Neutrophil (primary cell): ENCODE results near the gene DMD.

ENCODE experiments used
- H3K27ac ChIP-seq: fragments of 200-600 bp; sonication (generic); 2 replicates; pipeline ENCODE4 v1.5.1; 2016; ENCODE audit warnings: mild to moderate bottlenecking, moderate library complexity
- H3K27me3 ChIP-seq: fragments of 200-600 bp; sonication (generic); 2 replicates; pipeline ENCODE4 v1.6.0; 2016; ENCODE audit warnings: mild to moderate bottlenecking
- H3K36me3 ChIP-seq: fragments of 200-600 bp; sonication (generic); 2 replicates; pipeline ENCODE4 v1.5.1; 2017
- H3K4me1 ChIP-seq, 2 experiments: fragments of 200-600 bp in 1 of 2; sonication (generic) in 1 of 2; 1 replicate in 1 of 2; 2 replicates in 1 of 2; pipeline versions ENCODE4 v1.5.1 to v1.6.1; 2013 to 2016; ENCODE audit warnings: low read depth in 1 of 2, low read length in 1 of 2, mild to moderate bottlenecking in 1 of 2, moderate library complexity in 1 of 2; ENCODE audit not compliant: control insufficient read depth in 1 of 2, insufficient read depth in 1 of 2
- H3K4me3 ChIP-seq, 2 experiments: fragments of 200-600 bp in 1 of 2; sonication (generic) in 1 of 2; 1 replicate in 1 of 2; 2 replicates in 1 of 2; pipeline ENCODE4 v1.5.1; 2013 to 2016; ENCODE audit warnings: low read depth in 1 of 2, low read length in 1 of 2, mild to moderate bottlenecking in 1 of 2, moderate library complexity in 1 of 2
- H3K9me3 ChIP-seq: fragments of 200-600 bp; sonication (generic); 2 replicates; pipeline ENCODE4 v1.5.1; 2016
- TF ChIP-seq, protein P1 (sequence below): fragments of 200-600 bp; sonication (generic); IDR thresholded peaks from 2 replicates; pipeline ENCODE4 v1.5.1; 2016; ENCODE audit warnings: antibody characterized with exemption

Gene DMD

DNA sequence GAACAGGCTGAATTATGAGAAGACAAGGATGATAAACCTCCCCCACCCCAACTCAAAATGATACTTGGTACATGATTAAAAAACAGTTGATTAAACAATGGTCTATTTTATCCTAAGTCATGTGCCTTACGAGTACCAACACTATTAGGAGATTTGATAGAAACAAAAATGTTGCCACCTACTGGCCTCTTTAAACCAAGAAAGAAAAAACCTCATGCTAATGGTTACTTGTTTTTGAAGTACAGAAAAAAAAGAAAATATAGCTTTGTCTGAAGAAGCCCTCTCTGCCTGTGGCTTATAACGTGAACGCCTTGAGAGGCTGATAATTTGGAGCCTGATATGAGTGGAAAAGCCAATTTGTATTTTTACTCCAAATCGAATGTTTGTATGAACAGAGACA lies 538.2 kb downstream of the DMD start:
- Histone ChIP-seq H3K27me3 (no peaks in the 10 kb centered on the region), H3K27ac (no peak overlapping the region), H3K4me1 (no peaks in the 10 kb centered on the region), H3K4me3 (no peak overlapping the region), H3K36me3 (no peaks in the 10 kb centered on the region), H3K9me3 (no peaks in the 10 kb centered on the region)
- TF ChIP-seq, protein P1, sequence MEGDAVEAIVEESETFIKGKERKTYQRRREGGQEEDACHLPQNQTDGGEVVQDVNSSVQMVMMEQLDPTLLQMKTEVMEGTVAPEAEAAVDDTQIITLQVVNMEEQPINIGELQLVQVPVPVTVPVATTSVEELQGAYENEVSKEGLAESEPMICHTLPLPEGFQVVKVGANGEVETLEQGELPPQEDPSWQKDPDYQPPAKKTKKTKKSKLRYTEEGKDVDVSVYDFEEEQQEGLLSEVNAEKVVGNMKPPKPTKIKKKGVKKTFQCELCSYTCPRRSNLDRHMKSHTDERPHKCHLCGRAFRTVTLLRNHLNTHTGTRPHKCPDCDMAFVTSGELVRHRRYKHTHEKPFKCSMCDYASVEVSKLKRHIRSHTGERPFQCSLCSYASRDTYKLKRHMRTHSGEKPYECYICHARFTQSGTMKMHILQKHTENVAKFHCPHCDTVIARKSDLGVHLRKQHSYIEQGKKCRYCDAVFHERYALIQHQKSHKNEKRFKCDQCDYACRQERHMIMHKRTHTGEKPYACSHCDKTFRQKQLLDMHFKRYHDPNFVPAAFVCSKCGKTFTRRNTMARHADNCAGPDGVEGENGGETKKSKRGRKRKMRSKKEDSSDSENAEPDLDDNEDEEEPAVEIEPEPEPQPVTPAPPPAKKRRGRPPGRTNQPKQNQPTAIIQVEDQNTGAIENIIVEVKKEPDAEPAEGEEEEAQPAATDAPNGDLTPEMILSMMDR, result no peak

- TF ChIP-seq, protein P1, result no peak
- H3K27me3 ChIP-seq, result no peaks in the 10 kb centered on the region
- no peaks in the 10 kb centered on the region for H3K4me1 ChIP-seq
Observed at GRCh38 chrX:32662516-32662915, 548.8 kb downstream of the DMD start.

DNA sequence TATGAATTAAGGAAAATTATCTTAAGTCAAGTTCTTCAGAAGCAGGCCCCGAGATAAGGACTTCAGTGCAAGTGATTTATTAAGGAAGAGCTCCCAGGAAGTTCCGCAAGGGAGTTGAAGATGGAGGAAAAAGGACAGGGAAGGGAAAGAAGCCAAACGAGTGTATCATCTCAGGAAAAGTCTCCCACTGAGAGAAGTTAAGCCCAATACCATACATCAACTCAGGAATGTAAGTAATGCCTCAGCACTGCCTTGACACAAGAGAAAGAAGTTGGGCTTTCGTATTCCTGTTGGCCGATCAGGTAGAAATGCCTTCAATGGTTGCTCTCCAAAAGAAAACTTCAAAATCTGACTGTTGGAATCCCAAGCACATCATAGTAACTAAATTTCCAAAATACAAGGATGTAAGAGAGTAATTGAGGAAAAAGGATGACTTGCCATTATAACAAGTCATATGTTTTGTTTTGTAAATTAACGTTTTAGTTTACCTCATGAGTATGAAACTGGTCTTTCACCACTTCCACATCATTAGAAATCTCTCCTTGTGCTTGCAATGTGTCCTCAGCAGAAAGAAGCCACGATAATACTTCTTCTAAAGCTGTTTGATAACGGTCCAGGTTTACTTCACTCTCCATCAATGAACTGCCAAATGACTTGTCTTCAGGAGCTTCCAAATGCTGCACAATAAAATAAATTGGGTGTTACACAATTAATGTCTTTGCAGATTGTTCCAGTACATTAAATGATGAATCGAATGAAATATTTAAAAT lies 566.7 kb downstream of the DMD start:
- Histone ChIP-seq H3K27ac (no peak overlapping the region), H3K4me1 (no peaks in the 10 kb centered on the region), H3K9me3 (no peaks in the 10 kb centered on the region), H3K4me3 (no peak overlapping the region), H3K36me3 (no peaks in the 10 kb centered on the region), H3K27me3 (no peaks in the 10 kb centered on the region)
- TF ChIP-seq, protein P1, result no peak

More at GRCh38 chrX:32662516-32662915, 548.8 kb downstream of the DMD start:
- no peak overlapping the region for H3K4me3 ChIP-seq
- no peak overlapping the region for H3K27ac ChIP-seq
- H3K36me3 ChIP-seq, result no peaks in the 10 kb centered on the region
- no peaks in the 10 kb centered on the region for H3K9me3 ChIP-seq

DNA sequence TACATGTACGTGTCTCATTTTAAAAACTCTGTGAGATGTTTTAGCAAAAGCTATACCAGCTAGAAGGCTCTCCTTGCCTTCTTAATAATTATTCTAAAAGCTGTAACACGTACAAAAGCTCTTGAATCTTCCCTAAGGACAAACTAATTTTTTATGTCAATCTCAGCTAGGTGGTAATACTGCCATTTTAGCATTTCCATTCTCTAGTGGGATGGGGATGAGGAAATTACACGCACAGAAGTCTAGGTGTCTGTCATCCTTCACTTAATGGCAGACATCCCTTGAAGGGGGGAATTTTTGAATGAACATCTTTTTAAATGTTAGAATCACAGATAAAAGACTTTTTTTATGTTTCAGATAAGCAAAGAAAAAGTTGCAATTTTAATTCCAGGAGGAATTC lies 569.1 kb downstream of the DMD start:
- H3K4me3 ChIP-seq, result no peak overlapping the region

DNA sequence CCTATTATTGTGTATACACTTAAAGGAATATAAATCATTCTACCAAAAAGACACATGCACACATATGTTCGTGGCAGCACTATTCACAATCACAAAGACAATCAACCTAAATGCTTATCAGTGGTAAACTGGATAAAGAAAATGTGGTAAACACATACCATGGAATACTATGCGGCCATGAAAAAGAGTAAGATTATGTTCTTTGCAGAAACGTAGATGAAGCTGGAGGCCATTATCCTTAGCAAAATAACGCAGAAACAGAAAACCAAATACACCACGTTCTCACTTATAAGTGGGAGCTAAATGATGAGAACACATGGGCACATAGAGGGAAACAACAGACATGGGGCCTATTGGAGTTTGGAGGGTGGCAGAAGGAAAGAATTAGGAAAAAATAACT lies 593.2 kb downstream of the DMD start:
- H3K9me3 ChIP-seq, result no peaks in the 10 kb centered on the region
- no peak overlapping the region for H3K4me3 ChIP-seq
- no peaks in the 10 kb centered on the region for H3K27me3 ChIP-seq
- H3K27ac ChIP-seq, result no peak overlapping the region
- no peaks in the 10 kb centered on the region for H3K36me3 ChIP-seq
- TF ChIP-seq, protein P1, result no peak
- H3K4me1 ChIP-seq, result no peaks in the 10 kb centered on the region

More for the DNA sequence above, 569.1 kb downstream of the DMD start:
- H3K9me3 ChIP-seq, result no peaks in the 10 kb centered on the region
- no peaks in the 10 kb centered on the region for H3K4me1 ChIP-seq
- no peaks in the 10 kb centered on the region for H3K27me3 ChIP-seq
- TF ChIP-seq, protein P1, result no peak
- no peak overlapping the region for H3K27ac ChIP-seq
- H3K36me3 ChIP-seq, result no peaks in the 10 kb centered on the region
